HG02938 (cell line): ENCODE measurements around the gene LILRA6.
"Not testable (repeated sequence)": the region's sequence is repeated elsewhere in the genome, so short reads cannot be mapped to it uniquely, and the experiment has no call there.

Source experiments
- ATAC-seq: cut with Tn5 transposase; IDR thresholded peaks from one replicate; pipeline ENCODE4 v1.9.1; 2021; ENCODE audit warnings: mild to moderate bottlenecking, moderate library complexity; ENCODE audit not compliant: unreplicated experiment

The LILRA6 gene

GRCh38 chr19:54208784-54209057 lies 33.9 kb downstream of the LILRA6 start:
- ATAC-seq: no peak

- ATAC-seq: peak; percentile 37
These were observed 34.4 kb downstream of the LILRA6 start for GRCh38 chr19:54207983-54208783.

DNA sequence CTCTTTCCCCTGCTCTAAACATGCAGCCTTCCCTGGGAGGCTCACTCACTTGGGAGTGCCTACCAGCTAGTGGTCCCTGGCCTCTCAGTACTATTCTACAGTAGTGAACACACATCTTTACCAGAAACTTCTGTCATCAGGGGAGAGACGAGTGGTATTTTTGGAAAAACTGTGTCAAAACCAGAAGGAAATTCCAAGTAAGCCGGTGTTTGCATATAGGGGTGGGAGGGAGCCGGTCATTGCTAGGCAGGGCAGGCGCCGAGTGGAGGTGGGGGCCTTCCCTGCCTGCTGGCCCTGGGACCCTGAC lies 35.0 kb downstream of the LILRA6 start:
- ATAC-seq: no peak

GRCh38 chr19:54207193-54207592 lies 35.4 kb downstream of the LILRA6 start:
- not testable (repeated sequence) for ATAC-seq

DNA sequence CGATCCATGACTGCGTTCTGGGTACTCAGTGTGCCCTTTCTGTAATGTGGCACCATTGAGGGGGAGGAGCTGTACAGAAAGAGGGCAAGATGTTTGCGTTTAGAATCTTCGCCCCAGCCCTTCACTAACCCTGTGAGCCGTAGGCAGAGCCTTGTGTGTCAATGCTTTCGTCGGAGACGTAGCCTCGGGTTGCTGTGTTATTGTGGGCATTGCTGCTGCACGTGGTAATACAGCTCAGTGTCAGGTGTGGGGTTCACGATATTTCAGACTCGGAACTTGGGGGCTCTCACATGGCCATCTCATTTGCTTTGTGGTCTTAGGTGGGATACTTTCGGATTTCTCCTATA lies 35.8 kb downstream of the LILRA6 start:
- ATAC-seq: no peak

DNA sequence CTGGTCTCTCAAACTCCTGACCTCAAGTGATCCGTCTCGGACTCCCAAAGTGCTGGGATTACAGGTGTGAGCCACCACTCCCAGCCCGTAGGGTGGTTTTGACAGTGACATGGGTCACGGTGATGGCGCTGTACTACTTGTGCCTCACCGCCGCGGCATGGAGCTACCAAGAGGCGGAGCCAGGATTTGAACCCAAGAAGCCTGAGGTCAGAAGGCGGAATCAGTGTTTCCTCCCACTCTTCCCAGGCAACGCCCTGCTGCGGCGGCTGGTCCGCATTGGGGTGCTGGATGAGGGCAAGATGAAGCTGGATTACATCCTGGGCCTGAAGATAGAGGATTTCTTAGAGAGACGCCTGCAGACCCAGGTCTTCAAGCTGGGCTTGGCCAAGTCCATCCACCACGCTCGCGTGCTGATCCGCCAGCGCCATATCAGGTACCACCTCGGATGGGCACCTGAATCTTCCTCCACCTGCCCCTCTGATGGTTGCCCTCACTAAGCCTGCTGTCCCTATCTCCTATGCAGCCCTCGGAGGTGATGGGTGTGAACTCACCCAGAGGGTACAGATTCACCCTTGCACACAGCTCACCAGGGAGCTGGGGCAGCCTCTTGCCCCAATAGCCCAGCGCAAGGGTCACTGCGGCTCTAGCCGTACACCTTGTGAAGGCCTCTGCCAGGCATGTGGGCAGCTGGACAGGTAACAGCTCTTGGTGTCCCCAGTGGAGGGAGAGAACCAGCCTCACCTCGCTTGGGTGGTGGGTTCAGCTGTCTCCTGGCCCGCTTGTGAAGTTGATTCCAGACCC lies 36.4 kb downstream of the LILRA6 start:
- ATAC-seq: no peak

DNA sequence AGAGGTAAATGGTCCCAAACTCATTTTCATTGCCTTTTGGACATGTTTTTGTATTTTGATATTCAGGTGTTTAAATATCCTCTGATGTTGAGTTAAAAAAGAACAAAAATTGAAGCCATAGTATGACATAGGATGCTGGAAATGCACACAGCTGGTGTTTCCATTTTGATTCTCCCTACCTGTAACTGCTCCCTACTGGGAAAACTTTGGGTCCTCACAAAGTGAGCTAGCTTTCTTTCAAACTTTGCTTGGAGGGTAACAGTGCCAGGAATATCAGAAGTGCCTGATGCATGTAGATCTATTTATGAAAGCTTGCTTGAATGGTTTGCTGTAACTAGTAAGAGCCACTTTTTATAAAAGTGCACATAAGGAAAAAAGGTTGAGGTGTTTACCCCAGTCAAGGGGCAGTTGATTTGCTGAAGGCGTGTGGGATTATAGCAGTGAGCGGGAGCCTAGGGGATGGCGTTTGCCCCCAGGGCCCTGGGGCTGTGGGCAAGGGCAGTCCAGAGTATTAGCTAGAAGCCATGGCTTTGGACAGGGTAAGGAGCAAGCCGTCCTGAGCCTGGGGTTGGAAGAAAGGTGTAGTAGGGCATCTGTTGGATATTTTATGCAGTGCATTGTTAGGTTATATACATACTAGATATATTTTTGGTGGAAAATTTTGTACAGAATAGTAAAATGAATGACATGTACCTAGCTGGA lies 37.7 kb downstream of the LILRA6 start:
- no peak for ATAC-seq

DNA sequence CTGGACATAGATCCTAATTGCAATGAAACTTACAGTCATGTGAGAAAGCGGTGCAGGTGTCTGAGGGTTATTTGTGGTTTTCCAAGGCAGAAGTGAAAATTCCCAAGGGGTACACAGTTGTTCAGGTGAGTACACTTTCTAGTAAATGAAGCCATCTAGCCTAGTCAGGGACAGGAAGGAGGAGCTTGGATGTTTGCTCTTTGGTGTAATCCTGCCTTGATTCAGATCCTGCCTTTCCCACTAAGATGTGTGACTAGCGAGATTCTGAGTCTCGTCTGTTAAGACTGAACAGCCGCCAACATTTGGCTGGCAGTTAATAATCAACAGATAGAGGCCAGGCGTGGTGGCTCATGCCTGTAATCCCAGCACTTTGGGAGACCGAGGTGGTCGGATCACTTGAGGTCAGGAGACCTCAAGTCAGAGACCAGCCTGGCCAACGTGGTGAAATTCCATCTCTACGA lies 39.4 kb downstream of the LILRA6 start:
- no peak for ATAC-seq

DNA sequence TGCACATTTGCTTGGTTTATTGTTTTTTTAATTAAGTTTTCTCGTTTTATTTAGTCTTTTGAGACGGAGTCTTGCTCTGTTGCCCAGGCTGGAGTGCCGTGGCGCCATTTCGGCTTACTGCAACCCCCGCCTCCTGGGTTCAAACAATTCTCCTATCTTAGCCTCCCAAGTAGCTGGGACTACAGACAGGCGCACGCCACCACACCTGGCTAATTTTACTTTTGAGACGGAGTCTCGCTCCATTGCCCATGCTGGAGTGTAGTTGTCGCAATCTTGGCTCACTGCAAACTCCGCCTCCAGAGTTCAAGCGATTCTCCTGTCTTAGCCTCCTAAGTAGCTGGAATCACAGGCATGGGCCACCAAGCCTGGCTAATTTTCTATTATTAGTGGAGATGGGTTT lies 40.6 kb downstream of the LILRA6 start:
- ATAC-seq: no peak

DNA sequence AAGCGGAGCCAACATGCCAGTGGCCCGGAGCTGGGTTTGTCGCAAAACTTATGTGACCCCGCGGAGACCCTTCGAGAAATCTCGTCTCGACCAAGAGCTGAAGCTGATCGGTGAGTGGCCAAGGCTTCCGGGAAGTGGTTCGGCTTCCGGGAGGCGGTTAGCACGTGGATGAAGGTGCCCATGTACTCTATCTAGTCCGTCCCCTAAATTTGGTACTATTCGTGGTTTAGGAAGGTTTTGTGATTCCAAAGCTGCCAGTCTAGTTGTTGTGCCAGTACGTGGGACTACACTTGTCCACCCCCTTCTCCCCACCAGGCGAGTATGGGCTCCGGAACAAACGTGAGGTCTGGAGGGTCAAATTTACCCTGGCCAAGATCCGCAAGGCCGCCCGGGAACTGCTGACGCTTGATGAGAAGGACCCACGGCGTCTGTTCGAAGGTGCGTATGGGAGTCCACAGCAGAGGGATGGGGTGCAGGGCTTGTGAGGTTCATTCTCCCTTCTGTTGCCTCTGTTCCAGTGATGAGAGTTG lies 41.4 kb downstream of the LILRA6 start:
- ATAC-seq: no peak

GRCh38 chr19:54199401-54199800 lies 43.2 kb downstream of the LILRA6 start:
- no peak for ATAC-seq

DNA sequence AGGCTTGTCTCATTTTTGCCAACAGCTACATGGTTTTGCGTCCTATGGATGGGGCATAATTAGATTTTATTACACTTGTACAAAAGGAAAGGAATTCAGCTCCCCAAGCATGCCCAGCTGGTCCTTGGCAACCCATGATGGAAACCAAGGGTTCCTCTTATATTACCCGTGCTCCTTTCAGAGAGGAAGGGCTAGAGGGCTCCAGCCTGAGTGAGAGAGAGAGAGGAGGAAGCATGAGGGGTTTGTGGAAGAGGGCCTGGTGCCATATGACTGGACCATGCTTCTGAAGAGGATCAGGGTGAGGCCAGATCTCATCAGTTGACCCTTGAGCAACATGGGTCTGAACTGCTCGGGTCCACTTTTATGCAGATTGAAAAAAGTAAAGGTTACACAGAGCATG lies 45.5 kb downstream of the LILRA6 start:
- ATAC-seq: no peak

GRCh38 chr19:54196536-54196935 lies 46.1 kb downstream of the LILRA6 start:
- ATAC-seq: no peak

DNA sequence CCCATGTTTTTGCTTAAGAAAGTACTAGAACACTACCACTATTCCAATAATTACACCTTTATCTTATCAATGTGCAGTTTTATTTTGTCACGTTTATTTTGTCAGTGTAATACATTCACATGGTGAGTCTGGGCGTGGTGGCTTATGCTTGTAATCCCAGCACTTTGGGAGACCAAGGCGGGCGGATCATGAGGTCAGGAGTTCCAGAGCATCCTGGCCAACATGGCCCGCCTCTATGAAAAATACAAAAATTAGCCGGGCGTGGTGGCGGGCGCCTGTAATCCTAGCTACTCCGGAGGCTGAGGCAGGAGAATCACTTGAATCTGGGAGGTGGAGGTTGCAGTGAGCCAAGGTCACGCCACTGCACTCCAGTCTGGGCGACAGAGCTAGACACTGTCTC lies 48.1 kb downstream of the LILRA6 start:
- ATAC-seq: not testable (repeated sequence)

DNA sequence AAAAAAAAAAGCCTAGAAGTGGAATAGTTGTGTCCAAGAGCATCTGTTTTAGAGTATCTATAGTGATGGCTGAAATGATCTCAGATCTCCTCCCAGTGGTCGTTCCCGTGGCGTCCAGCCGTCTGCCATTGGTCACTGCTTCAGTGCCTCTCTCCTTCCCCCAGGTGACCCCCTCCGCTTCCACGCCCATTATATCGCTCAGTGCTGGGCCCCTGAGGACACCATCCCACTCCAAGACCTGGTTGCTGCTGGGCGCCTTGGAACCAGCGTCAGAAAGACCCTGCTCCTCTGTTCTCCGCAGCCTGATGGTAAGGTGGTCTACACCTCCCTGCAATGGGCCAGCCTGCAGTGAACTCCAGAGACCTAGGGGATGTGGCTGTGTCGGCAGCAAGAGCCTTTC lies 49.6 kb downstream of the LILRA6 start:
- no peak for ATAC-seq

DNA sequence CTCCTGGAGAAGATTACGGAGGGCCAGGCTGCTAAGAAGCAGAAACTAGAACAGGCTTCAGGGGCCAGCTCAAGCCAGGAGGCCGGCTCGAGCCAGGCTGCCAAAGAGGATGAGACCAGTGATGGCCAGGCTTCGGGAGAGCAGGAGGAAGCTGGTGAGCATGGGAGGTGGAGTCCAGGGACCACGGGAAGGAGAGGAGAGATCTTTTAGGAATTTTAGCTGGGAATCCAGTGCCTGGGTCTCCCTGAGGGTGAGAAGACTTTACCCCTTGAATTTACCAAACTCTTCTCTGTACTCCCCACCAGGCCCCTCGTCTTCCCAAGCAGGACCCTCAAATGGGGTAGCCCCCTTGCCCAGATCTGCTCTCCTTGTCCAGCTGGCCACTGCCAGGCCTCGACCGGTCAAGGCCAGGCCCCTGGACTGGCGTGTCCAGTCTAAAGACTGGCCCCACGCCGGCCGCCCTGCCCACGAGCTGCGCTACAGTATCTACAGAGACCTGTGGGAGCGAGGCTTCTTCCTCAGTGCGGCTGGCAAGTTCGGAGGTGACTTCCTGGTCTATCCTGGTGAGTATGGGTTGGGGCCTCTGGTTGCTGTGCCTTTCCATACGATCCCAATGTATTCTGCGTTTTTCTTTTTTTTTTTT lies 50.7 kb downstream of the LILRA6 start:
- ATAC-seq: no peak

DNA sequence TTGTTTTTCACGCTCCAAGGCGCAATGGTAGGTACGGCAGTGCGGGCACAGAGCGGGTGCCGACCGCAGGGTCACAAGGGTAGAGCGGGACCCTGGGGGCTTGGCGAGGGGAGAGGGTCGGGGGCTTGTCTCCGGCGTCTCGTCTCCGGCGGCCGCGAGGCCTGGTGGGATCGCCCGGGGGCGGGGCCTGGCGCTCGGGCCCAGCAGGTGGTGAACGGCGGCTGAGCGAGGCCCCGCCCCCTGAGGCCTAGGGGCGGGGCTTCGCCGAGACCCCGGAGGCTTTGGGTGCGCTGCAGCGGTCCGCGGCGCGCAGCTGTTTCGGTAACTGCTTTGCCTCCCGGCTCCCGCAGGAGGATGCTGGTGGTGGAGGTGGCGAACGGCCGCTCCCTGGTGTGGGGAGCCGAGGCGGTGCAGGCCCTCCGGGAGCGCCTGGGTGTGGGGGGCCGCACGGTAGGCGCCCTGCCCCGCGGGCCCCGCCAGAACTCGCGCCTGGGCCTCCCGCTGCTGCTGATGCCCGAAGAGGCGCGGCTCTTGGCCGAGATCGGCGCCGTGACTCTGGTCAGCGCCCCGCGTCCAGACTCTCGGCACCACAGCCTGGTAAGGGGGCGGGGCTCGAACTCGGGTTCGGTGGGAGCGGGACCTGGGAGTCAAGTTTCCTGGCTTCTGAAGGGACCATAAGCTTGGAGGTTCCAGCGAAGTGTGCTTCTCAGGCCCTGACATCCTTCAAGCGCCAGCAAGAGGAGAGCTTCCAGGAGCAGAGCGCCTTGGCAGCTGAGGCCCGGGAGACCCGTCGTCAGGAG lies 51.4 kb downstream of the LILRA6 start, which contains the start of gene TSEN34:
TSEN34 (plus strand) TSS at position 298 of the 800 bp plus-strand sequence; CDS start at position 355, 57 bp downstream.
- peak; percentile 25 for ATAC-seq

GRCh38 chr19:54190503-54191010 lies 52.0 kb downstream of the LILRA6 start:
- ATAC-seq: peak; percentile 50

- peak; percentile 41 for ATAC-seq
These were observed 52.7 kb downstream of the LILRA6 start for GRCh38 chr19:54189735-54190502.
